ENCODE measurements around the gene CFAP58.
"Not testable (repeated sequence)": the region's sequence is repeated elsewhere in the genome, so short reads cannot be mapped to it uniquely, and the experiment has no call there.

Gene CFAP58

DNA sequence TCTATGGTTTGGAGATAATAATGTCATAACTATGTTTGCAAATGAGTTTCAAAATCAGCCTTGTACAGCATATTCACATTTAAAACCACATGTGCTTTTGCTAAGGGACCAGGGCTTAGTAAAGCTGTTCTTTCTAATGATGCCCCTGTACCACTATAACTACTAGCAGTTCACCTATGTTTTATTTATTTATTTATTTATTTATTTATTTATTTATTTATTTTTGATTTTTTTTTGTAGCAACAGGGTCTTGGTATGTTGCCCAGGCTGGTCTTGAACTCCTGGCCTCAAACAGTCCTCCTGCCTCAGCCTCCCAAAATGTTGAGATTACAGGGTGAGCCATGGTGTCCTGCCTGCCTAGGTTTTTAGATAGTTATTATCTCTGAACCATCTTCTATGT lies 96.9 kb downstream of the CFAP58 start:
- no peak overlapping the region for H3K4me3 ChIP-seq (replicated peaks in 1 of 2; ENCODE audit: low read depth in 2 of 2, low read length in 2 of 2)
- DNase-seq (ENCODE audit: low read depth in 2 of 2) = no peak
- TF ChIP-seq, protein P1, sequence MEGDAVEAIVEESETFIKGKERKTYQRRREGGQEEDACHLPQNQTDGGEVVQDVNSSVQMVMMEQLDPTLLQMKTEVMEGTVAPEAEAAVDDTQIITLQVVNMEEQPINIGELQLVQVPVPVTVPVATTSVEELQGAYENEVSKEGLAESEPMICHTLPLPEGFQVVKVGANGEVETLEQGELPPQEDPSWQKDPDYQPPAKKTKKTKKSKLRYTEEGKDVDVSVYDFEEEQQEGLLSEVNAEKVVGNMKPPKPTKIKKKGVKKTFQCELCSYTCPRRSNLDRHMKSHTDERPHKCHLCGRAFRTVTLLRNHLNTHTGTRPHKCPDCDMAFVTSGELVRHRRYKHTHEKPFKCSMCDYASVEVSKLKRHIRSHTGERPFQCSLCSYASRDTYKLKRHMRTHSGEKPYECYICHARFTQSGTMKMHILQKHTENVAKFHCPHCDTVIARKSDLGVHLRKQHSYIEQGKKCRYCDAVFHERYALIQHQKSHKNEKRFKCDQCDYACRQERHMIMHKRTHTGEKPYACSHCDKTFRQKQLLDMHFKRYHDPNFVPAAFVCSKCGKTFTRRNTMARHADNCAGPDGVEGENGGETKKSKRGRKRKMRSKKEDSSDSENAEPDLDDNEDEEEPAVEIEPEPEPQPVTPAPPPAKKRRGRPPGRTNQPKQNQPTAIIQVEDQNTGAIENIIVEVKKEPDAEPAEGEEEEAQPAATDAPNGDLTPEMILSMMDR (IDR thresholded peaks at IDR 0.05; ENCODE audit: low read depth, low read length) = no peak

DNA sequence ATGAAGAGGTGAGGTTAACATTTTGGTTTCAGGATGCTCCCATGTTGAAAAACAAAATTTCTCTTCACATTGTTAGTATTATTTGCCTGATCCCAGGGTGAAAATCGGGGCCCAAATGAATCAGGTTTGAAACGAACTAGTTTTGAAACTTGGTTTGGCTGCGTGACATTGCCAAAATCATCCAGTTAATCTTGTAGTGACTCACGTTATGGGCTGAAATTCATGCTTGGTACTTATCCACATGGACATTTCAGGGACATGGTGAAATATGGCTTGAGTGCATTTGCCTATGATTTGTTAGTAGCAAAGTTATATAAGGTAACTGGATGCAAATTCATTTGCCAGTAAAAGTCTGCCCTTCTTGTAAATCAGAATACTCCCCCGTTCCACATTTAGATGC lies 97.3 kb downstream of the CFAP58 start:
- DNase-seq (ENCODE audit: low read depth in 2 of 2) = peak in 1 of 2 donors; percentile 22
- H3K4me3 ChIP-seq (replicated peaks in 1 of 2; ENCODE audit: low read depth in 2 of 2, low read length in 2 of 2) = no peak overlapping the region
- TF ChIP-seq, protein P1 (IDR thresholded peaks at IDR 0.05; ENCODE audit: low read depth, low read length) = no peak

DNA sequence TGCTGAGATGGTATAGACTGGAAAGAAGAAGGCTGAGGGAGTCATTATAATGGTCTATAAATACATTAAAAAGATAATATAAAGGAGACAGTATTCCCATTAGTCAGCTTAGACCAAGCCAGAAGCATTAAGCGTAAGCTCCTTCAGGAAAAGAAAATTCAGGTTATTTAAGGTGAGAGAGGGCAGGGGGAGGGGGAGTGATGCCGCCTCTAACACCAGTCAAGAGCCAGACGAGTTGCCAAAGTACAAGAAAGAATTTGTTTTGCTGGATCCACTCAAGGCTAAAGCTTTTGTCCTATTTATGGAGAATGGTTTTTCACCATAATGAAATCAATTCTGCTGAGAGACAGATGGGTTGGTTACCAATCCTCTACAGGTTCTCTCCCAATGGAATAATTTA lies 99.3 kb downstream of the CFAP58 start:
- no peak overlapping the region for H3K4me3 ChIP-seq (replicated peaks in 1 of 2; ENCODE audit: low read depth in 2 of 2, low read length in 2 of 2)
- no peak for DNase-seq (ENCODE audit: low read depth in 2 of 2)
- TF ChIP-seq, protein P1 (IDR thresholded peaks at IDR 0.05; ENCODE audit: low read depth, low read length) = no peak

DNA sequence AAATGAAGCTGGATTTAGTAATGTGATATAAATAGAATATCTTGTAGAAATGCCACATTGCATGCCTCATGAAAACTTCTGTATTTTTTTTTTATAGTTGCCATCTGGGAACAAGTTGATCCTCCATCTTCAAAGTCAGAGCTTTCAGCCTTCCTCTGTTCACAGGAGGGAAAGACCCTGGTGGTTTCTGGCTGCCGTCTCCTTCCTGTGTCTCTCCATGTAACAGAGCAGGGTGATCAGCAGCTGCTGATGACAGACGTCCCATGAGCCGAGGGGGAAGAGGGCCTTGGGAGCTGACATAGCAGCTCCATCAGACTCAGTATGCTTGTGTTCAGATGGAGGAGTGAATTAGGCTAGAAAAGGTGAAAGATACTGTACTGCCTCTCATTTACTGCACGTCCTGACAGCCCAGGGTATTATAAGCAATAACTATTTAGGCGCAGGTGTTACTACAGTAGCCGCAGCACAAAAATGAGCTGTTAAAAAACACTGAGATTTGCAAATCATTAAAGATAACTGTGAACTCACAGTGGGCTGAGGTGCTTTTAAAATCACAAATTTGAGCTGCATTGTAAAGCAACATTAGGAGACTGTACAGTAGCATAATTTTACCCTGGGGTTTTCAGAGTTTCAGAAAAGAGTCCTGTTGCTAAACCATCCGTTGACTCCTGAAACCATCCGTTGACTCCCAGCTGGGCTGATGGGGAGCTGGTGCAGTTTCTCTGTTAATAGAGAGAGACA lies 103.3 kb downstream of the CFAP58 start:
- no peak for DNase-seq (ENCODE audit: low read depth in 2 of 2)
- no peak overlapping the region for H3K4me3 ChIP-seq (replicated peaks in 1 of 2; ENCODE audit: low read depth in 2 of 2, low read length in 2 of 2)
- TF ChIP-seq, protein P1 (IDR thresholded peaks at IDR 0.05; ENCODE audit: low read depth, low read length) = no peak

DNA sequence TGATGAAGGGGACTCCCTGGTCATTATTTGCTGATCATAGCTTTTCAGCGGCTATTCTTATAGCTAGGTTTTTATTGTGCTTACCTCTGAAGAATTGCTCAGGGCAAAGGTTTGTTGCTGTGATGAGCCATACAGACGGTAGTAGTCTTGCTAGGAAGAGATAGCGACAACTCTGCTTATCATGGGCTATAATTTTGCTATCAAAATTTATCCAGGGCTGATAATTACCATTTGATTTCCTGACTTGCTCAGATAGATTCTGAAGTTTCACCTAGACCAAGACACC lies 103.9 kb downstream of the CFAP58 start:
- DNase-seq (ENCODE audit: low read depth in 2 of 2) = no peak
- no peak overlapping the region for H3K4me3 ChIP-seq (replicated peaks in 1 of 2; ENCODE audit: low read depth in 2 of 2, low read length in 2 of 2)
- TF ChIP-seq, protein P1 (IDR thresholded peaks at IDR 0.05; ENCODE audit: low read depth, low read length) = no peak

DNA sequence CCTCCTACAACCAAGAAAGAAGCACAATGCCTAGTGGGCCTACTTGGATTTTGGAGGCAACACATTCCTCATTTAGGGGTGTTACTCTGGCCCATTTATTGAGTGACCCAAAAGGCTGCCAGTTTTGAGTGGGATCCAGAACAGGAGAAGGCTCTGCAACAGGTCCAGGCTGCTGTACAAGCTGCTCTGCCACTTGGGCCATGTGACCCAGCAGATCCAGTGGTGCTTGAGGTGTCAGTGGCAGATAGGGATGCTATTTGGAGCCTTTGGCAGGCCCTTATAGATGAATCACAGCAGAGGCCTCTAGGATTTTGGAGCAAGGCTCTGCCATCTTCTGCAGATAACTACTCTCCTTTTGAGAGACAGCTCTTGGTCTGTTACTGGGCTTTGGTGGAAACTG lies 111.9 kb downstream of the CFAP58 start:
- DNase-seq (ENCODE audit: low read depth in 2 of 2); H3K4me3 ChIP-seq (replicated peaks in 1 of 2; ENCODE audit: low read depth in 2 of 2, low read length in 2 of 2): not testable (repeated sequence)

DNA sequence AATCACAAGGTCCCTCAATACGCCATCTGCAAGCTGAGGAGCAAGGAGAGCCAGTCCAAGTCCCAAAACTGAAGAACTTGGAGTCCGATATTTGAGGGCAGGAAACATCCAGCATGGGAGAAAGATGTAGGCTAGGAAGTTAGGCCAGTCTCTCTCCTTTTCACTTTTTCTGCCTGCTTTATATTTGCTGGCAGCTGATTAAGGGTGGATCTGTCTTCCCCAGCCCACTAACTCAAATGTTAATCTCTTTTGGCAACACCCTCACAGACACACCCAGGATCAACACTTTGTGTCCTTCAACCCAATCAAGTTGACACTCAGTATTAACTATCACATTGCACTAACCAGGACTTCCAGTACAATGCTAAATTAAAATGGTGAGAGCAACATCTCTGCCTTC lies 115.2 kb downstream of the CFAP58 start:
- not testable (repeated sequence) for H3K4me3 ChIP-seq (replicated peaks in 1 of 2; ENCODE audit: low read depth in 2 of 2, low read length in 2 of 2); DNase-seq (ENCODE audit: low read depth in 2 of 2)

DNA sequence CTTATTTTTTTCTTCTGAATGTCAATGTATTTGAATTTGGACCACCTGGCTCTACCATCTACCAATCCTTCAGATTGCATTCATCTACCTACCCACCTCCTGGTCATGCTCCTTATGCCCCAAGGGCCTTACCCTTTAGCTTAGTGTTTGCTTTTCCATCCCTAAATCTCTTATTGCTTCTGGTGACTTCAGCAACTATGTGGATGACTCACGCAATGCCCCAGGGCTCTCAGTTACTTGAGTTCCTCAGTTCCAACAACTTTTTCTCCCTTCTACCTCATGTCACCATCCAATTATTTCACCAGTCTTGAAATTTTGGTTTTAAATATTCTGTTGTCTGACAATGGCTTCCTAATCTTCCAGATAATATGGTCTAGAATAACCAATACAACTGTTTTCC lies 118.9 kb downstream of the CFAP58 start:
- TF ChIP-seq, protein P1 (IDR thresholded peaks at IDR 0.05; ENCODE audit: low read depth, low read length) = no peak
- DNase-seq (ENCODE audit: low read depth in 2 of 2) = peak in 1 of 2 donors; percentile 23
- H3K4me3 ChIP-seq (replicated peaks in 1 of 2; ENCODE audit: low read depth in 2 of 2, low read length in 2 of 2) = no peak overlapping the region

Measured in cardiac fibroblast (primary cell).